Measurements from ENCODE around the gene EXOG. TPM values are rescaled to one million over a fixed set of nuclear protein-coding genes. Genes with fewer than 3 reads are reported as not detected.

Gene EXOG
- total RNA-seq, 2 donors from 2014 or later, result 10.5 to 13.5 TPM

DNA sequence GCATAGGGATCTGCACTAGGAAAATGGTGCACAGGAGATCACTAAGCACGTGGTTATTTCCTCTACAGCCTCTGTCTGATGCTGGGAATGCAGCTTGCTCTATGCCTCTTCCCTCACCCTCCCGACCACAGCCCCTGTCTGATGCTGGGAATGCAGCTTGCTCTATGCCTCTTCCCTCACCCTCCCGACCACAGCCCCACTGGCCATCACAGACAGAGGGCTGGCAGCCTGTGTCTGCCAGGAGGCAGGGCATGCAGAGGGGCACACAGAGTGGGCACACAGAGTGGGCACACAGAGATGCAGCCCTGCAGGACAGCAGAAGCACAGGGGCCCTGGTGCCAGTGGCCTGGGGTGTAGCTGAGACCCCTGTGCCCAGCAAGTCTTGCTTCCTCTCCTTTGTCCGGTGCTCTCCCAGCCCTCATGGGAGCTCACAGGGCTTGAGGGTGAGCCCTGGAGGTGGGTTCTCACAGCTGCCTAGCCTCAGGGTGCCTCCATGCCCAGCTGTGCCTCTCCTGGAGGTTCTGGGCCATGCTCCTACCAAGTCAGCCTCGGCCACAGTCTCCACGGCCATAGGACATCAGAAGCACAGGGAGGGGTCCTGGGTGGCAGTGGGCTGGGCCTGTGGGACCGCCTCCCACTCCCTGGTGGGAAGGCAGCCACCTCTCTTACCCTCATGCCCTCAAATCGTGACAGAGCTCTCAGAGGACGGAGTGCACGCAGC is 65.8 kb downstream of the EXOG start:
- Histone ChIP-seq H3K4me3 (no peak overlapping the region), H3K4me1 (no peaks in the 10 kb centered on the region), H3K27me3 (no peaks in the 10 kb centered on the region), H3K9me3 (no peaks in the 10 kb centered on the region), H3K36me3 (replicated peaks in 1 of 2; ENCODE audit: insufficient read depth in 1 of 2, low read depth in 2 of 2) (no peaks in the 10 kb centered on the region), H3K27ac (no peak overlapping the region)
- ATAC-seq, result no peak
- peak in 2 of 4 donors; percentile 2 to 8 for DNase-seq
- TF ChIP-seq POLR2A (IDR thresholded peaks at IDR 0.05), result no peak
- TF ChIP-seq, protein P1, sequence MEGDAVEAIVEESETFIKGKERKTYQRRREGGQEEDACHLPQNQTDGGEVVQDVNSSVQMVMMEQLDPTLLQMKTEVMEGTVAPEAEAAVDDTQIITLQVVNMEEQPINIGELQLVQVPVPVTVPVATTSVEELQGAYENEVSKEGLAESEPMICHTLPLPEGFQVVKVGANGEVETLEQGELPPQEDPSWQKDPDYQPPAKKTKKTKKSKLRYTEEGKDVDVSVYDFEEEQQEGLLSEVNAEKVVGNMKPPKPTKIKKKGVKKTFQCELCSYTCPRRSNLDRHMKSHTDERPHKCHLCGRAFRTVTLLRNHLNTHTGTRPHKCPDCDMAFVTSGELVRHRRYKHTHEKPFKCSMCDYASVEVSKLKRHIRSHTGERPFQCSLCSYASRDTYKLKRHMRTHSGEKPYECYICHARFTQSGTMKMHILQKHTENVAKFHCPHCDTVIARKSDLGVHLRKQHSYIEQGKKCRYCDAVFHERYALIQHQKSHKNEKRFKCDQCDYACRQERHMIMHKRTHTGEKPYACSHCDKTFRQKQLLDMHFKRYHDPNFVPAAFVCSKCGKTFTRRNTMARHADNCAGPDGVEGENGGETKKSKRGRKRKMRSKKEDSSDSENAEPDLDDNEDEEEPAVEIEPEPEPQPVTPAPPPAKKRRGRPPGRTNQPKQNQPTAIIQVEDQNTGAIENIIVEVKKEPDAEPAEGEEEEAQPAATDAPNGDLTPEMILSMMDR (IDR thresholded peaks at IDR 0.05), result no peak
- intact Hi-C loops (cut with DNase I), result no loop called here
- WGBS, 2 donors, result 62 to 74% methylated on average over 7 to 10 of the region's 10 CpGs

- TF ChIP-seq POLR2A (IDR thresholded peaks at IDR 0.05), result no peak
- TF ChIP-seq, protein P1 (IDR thresholded peaks at IDR 0.05), result no peak
- intact Hi-C loops (cut with DNase I), result no loop called here
- H3K4me1 ChIP-seq, result no peaks in the 10 kb centered on the region
- H3K27me3 ChIP-seq, result no peaks in the 10 kb centered on the region
- no peak for DNase-seq
- ATAC-seq, result no peak
- H3K9me3 ChIP-seq, result no peaks in the 10 kb centered on the region
- H3K27ac ChIP-seq, result no peak overlapping the region
- 94 to 95% methylated on average over 7 of the region's 7 CpGs for WGBS, 2 donors
- H3K4me3 ChIP-seq, result no peak overlapping the region
- H3K36me3 ChIP-seq (replicated peaks in 1 of 2; ENCODE audit: insufficient read depth in 1 of 2, low read depth in 2 of 2), result no peaks in the 10 kb centered on the region
These were observed 66.4 kb downstream of the EXOG start for GRCh38 chr3:38562467-38562925.

DNA sequence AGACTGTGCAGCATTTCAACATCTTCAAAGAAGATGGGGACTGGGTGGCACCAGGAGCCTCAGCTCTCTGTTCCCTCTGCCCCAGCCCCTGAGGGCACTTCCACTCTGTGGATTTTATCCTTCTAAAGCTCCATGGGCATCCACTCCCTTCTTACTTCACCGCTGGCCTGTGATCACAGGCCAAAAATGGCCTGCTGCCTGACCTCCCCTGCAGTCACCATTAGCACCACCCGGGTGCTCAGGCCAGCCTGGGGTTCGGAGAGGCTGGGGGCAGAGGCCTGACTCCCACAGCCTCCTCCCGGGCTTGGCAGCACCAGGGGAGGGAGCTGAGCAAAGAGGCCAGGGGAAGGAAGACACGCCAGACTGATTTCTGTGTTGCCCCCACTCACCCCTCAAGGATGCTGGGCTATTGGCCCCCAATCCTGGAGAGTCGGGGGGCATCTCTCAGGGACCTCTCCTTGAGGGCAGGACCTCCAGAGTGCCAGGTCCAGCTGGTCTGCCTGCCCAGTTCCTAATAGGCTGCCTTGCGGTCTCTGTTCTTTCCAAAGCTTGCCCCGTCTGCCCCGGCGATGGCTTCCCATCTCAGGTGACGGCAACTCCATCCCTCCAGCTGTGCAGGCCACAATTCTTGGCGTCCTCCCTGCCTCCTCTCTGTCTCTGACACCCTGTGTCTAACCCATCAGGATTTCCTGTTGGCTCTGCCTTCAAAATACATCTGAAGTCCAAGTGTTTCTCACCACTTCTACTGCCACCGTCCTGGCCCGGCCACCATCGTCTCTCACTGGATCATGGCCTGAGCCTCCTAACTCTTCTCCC is 67.1 kb downstream of the EXOG start:
- Histone ChIP-seq H3K9me3 (no peaks in the 10 kb centered on the region), H3K4me3 (no peak overlapping the region), H3K36me3 (replicated peaks in 1 of 2; ENCODE audit: insufficient read depth in 1 of 2, low read depth in 2 of 2) (no peaks in the 10 kb centered on the region), H3K27ac (no peak overlapping the region), H3K27me3 (no peaks in the 10 kb centered on the region), H3K4me1 (no peaks in the 10 kb centered on the region)
- no peak for ATAC-seq
- 81 to 83% methylated on average over 15 of the region's 15 CpGs for WGBS, 2 donors
- DNase-seq, result peak in 2 of 4 donors; percentile 1 to 6
- intact Hi-C loops (cut with DNase I), result no loop called here
- no peak for TF ChIP-seq POLR2A (IDR thresholded peaks at IDR 0.05)
- TF ChIP-seq, protein P1 (IDR thresholded peaks at IDR 0.05), result no peak

GRCh38 chr3:38563886-38564270 is 67.7 kb downstream of the EXOG start:
- no peak overlapping the region for H3K27ac ChIP-seq
- no peaks in the 10 kb centered on the region for H3K36me3 ChIP-seq (replicated peaks in 1 of 2; ENCODE audit: insufficient read depth in 1 of 2, low read depth in 2 of 2)
- intact Hi-C loops (cut with DNase I), result no loop called here
- DNase-seq (no peak), ATAC-seq (no peak)
- H3K4me1 ChIP-seq, result no peaks in the 10 kb centered on the region
- H3K27me3 ChIP-seq, result no peaks in the 10 kb centered on the region
- no peaks in the 10 kb centered on the region for H3K9me3 ChIP-seq
- TF ChIP-seq, protein P1 (IDR thresholded peaks at IDR 0.05), result no peak
- no peak for TF ChIP-seq POLR2A (IDR thresholded peaks at IDR 0.05)
- H3K4me3 ChIP-seq, result no peak overlapping the region
- WGBS, 2 donors, result 78% methylated on average over 10 of the region's 10 CpGs
